T1000 (cell line): ENCODE measurements around the gene ATP8B1.
"Not testable (repeated sequence)": the region's sequence is repeated elsewhere in the genome, so short reads cannot be mapped to it uniquely, and the experiment has no call there.

Source experiments
- DNase-seq: peaks from one replicate; lab custom pipeline; 2025; ENCODE audit warnings: mixed read lengths; lab: John Stamatoyannopoulos, UW

ATP8B1 gene

DNA sequence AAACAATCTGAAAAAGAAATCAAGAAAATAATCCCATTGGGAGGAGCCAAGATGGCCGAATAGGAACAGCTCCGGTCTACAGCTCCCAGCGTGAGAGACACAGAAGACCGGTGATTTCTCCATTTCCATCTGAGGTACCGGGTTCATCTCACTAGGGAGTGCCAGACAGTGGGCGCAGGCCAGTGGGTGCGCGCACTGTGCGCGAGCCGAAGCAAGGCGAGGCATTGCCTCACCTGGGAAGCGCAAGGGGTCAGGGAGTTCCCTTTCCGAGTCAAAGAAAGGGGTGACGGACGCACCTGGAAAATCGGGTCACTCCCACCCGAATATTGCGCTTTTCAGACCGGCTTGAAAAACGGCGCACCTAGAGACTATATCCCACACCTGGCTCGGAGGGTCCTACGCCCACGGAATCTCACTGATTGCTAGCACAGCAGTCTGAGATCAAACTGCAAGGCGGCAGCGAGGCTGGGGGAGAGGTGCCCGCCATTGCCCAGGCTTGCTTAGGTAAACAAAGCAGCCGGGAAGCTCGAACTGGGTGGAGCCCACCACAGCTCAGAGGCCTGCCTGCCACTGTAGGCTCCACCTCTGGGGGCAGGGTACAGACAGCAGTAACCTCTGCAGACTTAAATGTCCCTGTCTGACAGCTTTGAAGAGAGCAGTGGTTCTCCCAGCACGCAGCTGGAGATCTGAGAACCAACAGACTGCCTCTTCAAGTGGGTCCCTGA lies 83.7 kb downstream of the ATP8B1 start:
- DNase-seq: not testable (repeated sequence)

GRCh38 chr18:57716549-57716948 lies 86.6 kb downstream of the ATP8B1 start:
- DNase-seq: no peak

DNA sequence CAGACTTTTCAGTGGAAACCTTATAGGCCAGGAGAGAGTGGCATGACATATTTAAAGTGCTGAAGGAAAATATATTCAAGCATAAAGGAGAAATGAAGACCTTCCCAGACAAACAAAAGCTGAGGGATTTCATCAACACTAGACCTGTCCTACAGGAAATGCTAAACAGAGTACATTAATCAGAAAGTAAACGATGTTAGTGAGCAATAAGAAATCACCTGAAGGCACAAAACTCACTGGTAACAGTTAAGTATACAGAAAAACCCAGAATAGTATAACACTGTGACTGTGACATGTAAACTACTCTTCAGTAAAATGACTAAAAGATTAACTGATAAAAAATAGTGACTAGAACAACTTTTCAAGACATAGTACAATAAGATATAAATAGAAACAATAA lies 87.4 kb downstream of the ATP8B1 start:
- DNase-seq: no peak

GRCh38 chr18:57715073-57715472 lies 88.0 kb downstream of the ATP8B1 start:
- DNase-seq: no peak

DNA sequence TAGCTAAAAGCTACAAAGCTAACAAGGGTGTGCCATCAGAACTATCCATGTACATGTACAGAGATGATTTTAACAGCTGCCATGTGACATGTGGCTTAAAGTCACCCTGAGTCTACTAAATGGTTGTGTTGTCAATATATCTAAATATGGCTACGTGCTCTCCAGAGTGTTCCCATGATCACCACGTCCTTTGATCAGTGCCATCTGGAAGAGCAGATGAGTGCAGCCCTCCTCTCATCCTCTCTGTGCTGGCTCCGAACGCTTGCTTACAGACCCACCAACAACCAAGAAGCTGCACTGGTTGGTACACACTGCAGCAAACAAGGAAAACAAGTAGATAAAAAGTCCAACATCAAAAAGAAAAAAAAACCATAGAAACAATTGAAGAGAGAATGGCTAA lies 92.9 kb downstream of the ATP8B1 start:
- DNase-seq: no peak

DNA sequence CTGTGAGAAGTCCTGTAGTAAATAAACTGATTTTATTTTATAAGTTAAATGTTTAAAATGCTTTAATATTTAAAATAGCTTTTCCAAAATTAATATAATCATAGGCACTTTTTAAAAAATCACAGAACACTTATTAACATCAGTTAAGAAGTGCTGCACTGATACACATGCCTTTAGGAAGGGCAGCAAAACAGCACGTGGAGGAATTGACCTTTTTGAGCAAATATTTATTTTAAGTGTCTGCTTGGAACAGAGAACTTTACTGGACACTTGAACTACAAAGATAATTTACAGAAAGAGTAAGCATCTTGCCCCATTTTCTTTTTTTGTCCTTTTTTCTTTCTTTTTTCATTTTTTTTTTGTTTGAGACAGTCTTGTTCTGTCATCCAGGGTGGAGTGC lies 93.8 kb downstream of the ATP8B1 start:
- DNase-seq: no peak

DNA sequence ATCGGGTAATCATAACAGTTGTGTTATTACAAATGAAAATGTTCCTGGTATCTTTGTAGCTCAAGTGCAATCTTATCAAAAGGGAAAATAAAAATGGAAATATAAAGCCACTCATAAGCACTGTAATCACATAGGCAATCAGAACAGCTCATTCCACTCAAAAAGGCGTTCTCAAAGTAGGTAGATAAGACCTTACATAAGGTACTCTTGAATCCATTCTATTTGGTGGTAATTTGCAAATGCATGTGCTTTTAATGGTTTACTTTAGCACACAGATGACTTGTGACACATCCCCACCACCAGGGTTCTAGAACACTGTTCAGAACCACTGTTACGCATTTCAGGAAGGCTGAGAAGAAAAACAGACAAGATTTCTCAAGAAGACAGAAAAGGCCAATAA lies 94.8 kb downstream of the ATP8B1 start:
- DNase-seq: no peak

- DNase-seq: no peak
Observed at GRCh38 chr18:57705832-57706595, 97.1 kb downstream of the ATP8B1 start.

DNA sequence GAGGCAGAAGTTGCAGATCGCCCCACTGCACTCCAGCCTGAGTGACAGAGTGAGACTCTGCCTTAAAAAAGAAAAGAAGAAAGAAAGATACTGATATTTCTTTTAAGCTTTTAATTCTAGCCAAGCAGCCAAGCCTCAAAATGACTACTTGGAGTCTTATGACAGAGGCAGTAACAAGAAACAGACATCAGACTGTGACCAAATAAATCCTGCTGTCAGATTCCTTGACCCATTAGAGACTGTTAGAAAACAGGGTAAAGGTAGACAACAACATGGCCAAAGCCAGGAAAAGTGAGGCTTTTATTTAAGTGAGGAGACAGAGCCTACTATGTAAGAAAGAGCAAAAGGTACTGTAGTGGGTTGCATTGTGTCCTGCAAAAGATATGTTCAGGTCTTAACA lies 98.1 kb downstream of the ATP8B1 start:
- DNase-seq: no peak

GRCh38 chr18:57698571-57699276 lies 104.4 kb downstream of the ATP8B1 start:
- no peak for DNase-seq

DNA sequence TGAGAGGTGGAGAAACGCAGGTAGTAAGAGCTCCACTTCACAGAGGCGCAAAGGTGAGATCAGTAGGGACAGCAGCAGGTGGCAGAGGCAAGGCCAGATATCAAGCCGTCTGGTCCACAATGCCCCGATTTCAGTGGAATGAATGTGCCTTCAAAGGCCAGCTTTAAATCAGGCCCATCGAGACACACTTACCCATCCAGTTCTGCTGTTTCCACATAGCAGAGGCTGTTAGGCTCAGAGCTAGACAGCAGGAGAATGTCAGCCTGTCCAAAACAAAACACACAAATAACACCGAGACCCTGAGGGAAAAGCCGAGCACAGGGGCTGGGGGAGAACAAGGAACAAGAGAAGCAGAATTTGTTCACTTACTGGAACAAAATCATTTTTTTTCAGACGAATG lies 105.7 kb downstream of the ATP8B1 start:
- DNase-seq: no peak

DNA sequence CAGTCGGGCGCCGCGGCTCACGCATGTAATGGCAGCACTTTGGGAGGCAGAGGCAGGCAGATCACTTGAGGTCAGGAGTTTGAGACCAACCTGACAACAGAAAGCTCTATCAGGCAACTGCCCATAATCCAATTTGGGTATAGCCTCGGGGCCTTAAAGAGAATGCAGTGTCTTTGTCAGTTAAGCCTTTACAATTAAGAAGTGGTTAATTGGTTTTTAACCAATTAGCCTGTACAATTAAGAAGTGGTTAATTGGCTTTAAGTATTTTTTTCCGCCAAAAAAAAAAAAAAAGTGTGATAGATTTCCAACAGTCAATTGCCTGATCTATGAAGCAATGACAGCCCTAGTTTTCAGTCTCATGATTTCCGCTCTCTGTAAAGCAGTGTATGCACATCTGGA lies 106.8 kb downstream of the ATP8B1 start:
- no peak for DNase-seq

- DNase-seq: no peak
Observed at GRCh38 chr18:57691363-57691762, 111.8 kb downstream of the ATP8B1 start.

- no peak for DNase-seq
Observed at GRCh38 chr18:57687970-57688369, 115.1 kb downstream of the ATP8B1 start.

GRCh38 chr18:57683470-57683869 lies 119.6 kb downstream of the ATP8B1 start:
- DNase-seq: no peak

DNA sequence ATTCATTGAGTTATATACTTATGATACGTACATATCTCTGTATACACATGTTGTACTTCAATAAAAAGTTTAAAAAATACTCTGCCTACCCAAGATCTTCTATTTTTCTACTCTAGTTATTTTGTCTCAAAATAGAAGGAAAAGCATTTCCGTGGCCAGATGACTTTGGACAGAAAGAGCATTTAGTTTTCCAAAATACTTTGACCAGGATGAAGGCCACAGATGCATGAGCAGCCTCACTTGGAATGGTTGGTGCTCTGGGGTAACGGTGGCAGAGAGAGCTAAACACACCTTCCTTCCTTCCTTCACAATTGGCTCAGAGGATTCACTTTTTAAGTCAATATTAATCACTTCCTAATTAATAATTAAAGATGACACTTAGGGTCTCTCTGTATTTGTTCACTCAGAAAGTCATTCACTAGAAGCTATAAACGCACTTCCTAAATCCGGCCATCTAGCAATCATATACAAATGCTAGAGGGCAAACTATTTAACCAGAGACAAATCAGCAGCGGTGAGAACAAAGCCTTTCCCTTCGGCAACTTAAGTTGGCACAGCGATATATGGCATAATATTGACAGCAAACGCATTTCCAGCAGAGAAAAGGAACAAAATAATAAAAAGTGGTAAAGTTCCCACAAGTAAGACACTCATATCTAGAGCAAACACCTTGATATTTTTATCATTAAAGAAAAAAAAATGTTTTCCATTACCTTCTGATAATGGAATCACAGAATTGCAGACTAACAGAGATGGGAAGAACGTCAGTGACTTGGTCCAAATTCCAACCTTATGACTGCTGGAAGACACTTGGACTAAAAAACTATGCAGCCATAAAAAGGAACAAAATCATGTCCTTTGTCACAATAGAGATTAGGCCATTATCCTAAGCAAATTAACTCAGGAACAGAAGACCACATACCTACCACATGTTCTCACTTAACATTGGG lies 125.6 kb downstream of the ATP8B1 start:
- DNase-seq: no peak

GRCh38 chr18:57674891-57675290 lies 128.2 kb downstream of the ATP8B1 start:
- no peak for DNase-seq

- DNase-seq: no peak
Observed at GRCh38 chr18:57670046-57670445, 133.1 kb downstream of the ATP8B1 start.

DNA sequence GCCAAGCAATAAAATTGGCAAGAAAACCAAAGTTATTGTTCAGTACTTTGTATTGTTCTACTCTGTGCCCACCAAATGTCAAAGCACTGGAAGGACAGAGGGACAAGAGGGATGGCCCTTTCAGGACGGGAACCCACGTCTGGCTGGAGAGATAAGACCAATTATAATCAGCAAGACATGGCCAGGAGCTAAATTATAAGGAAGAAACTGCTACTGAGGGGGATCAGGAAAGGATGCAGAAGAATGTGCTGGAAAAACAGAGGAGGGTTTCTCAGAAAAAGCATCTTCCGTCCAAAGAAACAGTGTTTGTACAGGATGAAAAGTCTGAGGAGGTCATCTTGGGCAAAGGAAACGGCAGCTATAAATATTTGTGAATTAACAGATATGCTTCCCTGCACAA lies 135.1 kb downstream of the ATP8B1 start:
- no peak for DNase-seq

DNA sequence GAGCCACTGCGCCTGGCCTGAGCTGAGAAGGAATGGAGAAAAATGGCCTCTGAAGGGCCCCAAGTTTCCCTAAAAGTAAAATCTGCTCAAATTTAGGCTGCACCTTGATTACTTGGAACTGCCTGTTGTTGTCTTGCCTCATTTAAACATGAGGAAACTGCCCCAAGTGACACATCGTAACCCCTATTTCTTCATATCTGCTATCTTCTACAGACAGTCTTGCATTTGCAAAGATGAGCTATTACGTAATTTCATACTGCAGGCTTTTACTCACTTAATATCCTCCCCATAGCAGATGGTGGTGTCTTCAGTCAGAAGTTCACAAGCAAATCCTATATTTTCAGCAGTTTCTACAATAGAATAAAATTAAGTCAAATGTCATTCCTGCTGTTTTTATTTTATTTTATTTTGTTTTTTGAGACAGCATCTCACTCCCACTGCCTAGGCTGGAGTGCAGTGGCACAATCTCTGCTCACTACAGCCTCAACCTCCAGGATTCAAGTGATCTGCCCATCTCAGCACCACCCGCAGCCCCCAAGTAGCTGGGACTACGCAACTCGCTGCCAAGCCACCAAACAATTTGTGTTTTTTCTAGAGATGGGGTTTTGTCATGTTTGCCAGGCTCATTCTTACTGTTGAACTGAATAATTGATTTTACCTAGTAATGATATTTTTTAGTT lies 136.2 kb downstream of the ATP8B1 start:
- no peak for DNase-seq

DNA sequence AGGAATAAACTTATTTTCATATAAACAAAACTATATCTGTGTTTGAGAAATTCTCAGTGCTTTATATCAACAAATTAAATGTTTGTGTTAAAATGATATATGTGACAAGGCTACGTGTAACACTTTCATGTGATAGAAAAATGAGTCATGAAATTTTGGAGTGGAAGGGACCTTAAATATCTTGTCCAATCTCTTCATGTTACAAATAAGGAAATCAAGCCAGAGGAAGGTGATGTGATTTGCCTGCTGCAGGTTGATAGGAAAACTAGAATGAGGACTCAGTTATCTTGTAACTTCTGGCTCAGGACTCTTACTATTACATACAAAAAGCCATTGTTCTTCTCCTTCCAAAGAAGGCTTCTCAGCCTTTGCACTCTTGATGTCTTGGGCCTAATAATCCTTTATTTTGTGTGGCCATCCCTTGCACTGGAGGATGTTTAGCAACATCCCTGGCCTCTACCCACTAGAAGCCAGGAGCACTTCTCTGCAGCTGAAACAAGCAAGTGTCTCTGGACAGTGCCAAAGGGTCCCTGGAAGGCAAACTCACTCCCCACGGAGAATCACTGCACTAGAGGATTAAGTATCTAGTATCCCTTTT lies 138.4 kb downstream of the ATP8B1 start:
- DNase-seq: no peak
